HepG2 (cell line): Measurements from ENCODE around the gene TMEM167B. TPM values are rescaled to one million over a fixed set of nuclear protein-coding genes. Genes with fewer than 3 reads are reported as not detected.
A peak's percentile ranks its signal among the peaks of the same experiment; 100 is the strongest.

Experiments used
- BRD4 ChIP-seq: sonication (generic); formaldehyde crosslinking; IDR thresholded peaks from 2 replicates; pipeline ENCODE4 v1.4.0; 2020; ENCODE audit warnings: missing genetic modification reagents
- CTCF ChIP-seq: sonication (generic); formaldehyde crosslinking; IDR thresholded peaks from 2 replicates; pipeline ENCODE4 v1.5.0; 2020; ENCODE audit warnings: mild to moderate bottlenecking, missing genetic modification reagents, moderate library complexity
- FOXA1 ChIP-seq, 2 experiments: fragments of 450-650 bp in 1 of 2; sonication (generic) in 1 of 2; formaldehyde crosslinking in 1 of 2; IDR thresholded peaks; 2 replicates each; pipeline versions ENCODE4 v1.4.0 to v1.6.1; 2016 to 2020; ENCODE audit warnings: missing genetic modification reagents in 1 of 2
- FOXA3 ChIP-seq: IDR thresholded peaks from 2 replicates; pipeline ENCODE4 v1.6.1; 2016; ENCODE audit warnings: missing genetic modification reagents, missing compliant biosample characterization
- HOXA9 ChIP-seq: sonication (generic); formaldehyde crosslinking; IDR thresholded peaks from 2 replicates; pipeline ENCODE4 v1.8.1; 2022; ENCODE audit warnings: missing genetic modification reagents, mild to moderate bottlenecking, moderate library complexity, borderline replicate concordance
- KDM2A ChIP-seq: sonication (generic); formaldehyde crosslinking; IDR thresholded peaks from 2 replicates; pipeline ENCODE4 v1.4.0; 2020; ENCODE audit warnings: low read depth, missing genetic modification reagents, borderline replicate concordance
- MYNN ChIP-seq: sonication (generic); formaldehyde crosslinking; IDR thresholded peaks from 2 replicates; pipeline ENCODE4 v1.4.0; 2020; ENCODE audit warnings: mild to moderate bottlenecking, low read depth, missing genetic modification reagents
- PRMT3 ChIP-seq: sonication (generic); formaldehyde crosslinking; IDR thresholded peaks from 2 replicates; pipeline ENCODE4 v1.8.1; 2022; ENCODE audit warnings: low read depth, mild to moderate bottlenecking, moderate library complexity, missing genetic modification reagents, borderline replicate concordance
- SRF ChIP-seq: IDR thresholded peaks from 2 replicates; pipeline ENCODE4 v1.6.1; 2011; ENCODE audit warnings: mild to moderate bottlenecking, low read depth, low read length, moderate library complexity
- THAP11 ChIP-seq: IDR thresholded peaks from 2 replicates; pipeline ENCODE4 v1.6.1; 2016; ENCODE audit warnings: missing biosample characterization, missing genetic modification reagents
- ZC3H13 ChIP-seq: sonication (generic); formaldehyde crosslinking; IDR thresholded peaks from 2 replicates; pipeline ENCODE4 v1.8.1; 2023; ENCODE audit warnings: mild to moderate bottlenecking, missing genetic modification reagents, moderate library complexity
- ZNF512B ChIP-seq: sonication (generic); formaldehyde crosslinking; IDR thresholded peaks from 2 replicates; pipeline ENCODE4 v1.5.1; 2020; ENCODE audit warnings: missing genetic modification reagents, mild to moderate bottlenecking, borderline replicate concordance
- ZNF660 ChIP-seq: sonication (generic); formaldehyde crosslinking; IDR thresholded peaks from 2 replicates; pipeline ENCODE4 v1.5.1; 2020; ENCODE audit warnings: mild to moderate bottlenecking, low read depth, missing genetic modification reagents, borderline replicate concordance
- ZNF709 ChIP-seq: sonication (generic); formaldehyde crosslinking; IDR thresholded peaks from 2 replicates; pipeline ENCODE4 v1.5.0; 2020; ENCODE audit warnings: mild to moderate bottlenecking, missing genetic modification reagents
- ZNF740 ChIP-seq: sonication (generic); formaldehyde crosslinking; IDR thresholded peaks from 2 replicates; pipeline ENCODE4 v1.4.0; 2020; ENCODE audit warnings: missing genetic modification reagents
- ZNF780A ChIP-seq: sonication (generic); formaldehyde crosslinking; IDR thresholded peaks from 2 replicates; pipeline ENCODE4 v1.8.0; 2022; ENCODE audit warnings: mild to moderate bottlenecking, missing genetic modification reagents, moderate library complexity
- polyA plus RNA-seq, 8 experiments: library from polyadenylated mRNA; depleted of rRNA in 3 of 8; stranded (reverse) in 7 of 8; unstranded in 1 of 8; fragments of >200 nt; fragmentation: Illumina TruSeq in 4 of 8; extraction: Trizol in 4 of 8; gene quantifications; 2 replicates each; pipeline versions ENCODE4 v1.2.1 to v1.2.3, GENCODE V29; 2011 to 2016; ENCODE audit warnings: low read depth in 4 of 8, missing spikeins in 1 of 8, mixed read lengths in 1 of 8; ENCODE audit not compliant: insufficient read depth in 1 of 8
- total RNA-seq, 5 experiments: library from RNA; depleted of rRNA; stranded (reverse); fragments of >200 nt; fragmentation: Illumina TruSeq; extraction: Trizol; gene quantifications; 2 replicates each; pipeline ENCODE4 v1.2.3, GENCODE V29; 2016; ENCODE audit warnings: low read depth in 1 of 5
- TF ChIP-seq, protein P1 (sequence below): sonication (generic); formaldehyde crosslinking; conservative IDR thresholded peaks from 2 replicates; pipeline ENCODE4 v1.8.1; 2023; ENCODE audit warnings: missing genetic modification reagents
- TF ChIP-seq, protein P2 (sequence below): sonication (generic); formaldehyde crosslinking; IDR thresholded peaks from 2 replicates; pipeline ENCODE4 v1.4.0; 2020; ENCODE audit warnings: mild to moderate bottlenecking, missing genetic modification reagents
- TF ChIP-seq, protein P3 (sequence below): sonication (generic); formaldehyde crosslinking; IDR thresholded peaks from 2 replicates; pipeline ENCODE4 v1.4.0; 2020; ENCODE audit warnings: missing genetic modification reagents
- TF ChIP-seq, protein P4 (sequence below): sonication (generic); formaldehyde crosslinking; IDR thresholded peaks from 2 replicates; pipeline ENCODE4 v1.4.0; 2020; ENCODE audit warnings: missing genetic modification reagents

The TMEM167B gene
- total and polyA plus RNA-seq, 2 of the 13 experiments (the other 11 are each of a cell fraction or from before 2014, with no cell fraction given) = 9.5 to 22.4 TPM

GRCh38 chr1:109099938-109100773 is 9.6 kb downstream of the TMEM167B start (continued):
- TF ChIP-seq CTCF (CRISPR knock-in tag) (peak; percentile 96), FOXA3 (CRISPR knock-in tag) (peak; percentile 67), PRMT3 (0 out of 2 replicates have a peak, but pooled peaks have one; percentile 89), ZNF709 (CRISPR knock-in tag) (peak; percentile 98), BRD4 (CRISPR knock-in tag) (peak; percentile 66; the same call in 1 of the 2 replicates), ZNF512B (CRISPR knock-in tag) (no peak), ZNF660 (no peak), ZC3H13 (peak; percentile 80; the same call in 1 of the 2 replicates), ZNF780A (CRISPR knock-in tag) (peak; percentile 60; the same call in 1 of the 2 replicates), MYNN (no peak; the same call in 1 of the 2 replicates), FOXA1 (IDR thresholded peaks at IDR 0.05) (no peak), FOXA1 (CRISPR knock-in tag; IDR thresholded peaks at IDR 0.05) (peak; percentile 54), THAP11 (CRISPR knock-in tag) (peak; percentile 93), HOXA9 (no peak), KDM2A (peak; percentile 95; the same call in 1 of the 2 replicates), ZNF740 (CRISPR knock-in tag) (peak; percentile 90; the same call in 1 of the 2 replicates), SRF (no peak)
- TF ChIP-seq, protein P1, sequence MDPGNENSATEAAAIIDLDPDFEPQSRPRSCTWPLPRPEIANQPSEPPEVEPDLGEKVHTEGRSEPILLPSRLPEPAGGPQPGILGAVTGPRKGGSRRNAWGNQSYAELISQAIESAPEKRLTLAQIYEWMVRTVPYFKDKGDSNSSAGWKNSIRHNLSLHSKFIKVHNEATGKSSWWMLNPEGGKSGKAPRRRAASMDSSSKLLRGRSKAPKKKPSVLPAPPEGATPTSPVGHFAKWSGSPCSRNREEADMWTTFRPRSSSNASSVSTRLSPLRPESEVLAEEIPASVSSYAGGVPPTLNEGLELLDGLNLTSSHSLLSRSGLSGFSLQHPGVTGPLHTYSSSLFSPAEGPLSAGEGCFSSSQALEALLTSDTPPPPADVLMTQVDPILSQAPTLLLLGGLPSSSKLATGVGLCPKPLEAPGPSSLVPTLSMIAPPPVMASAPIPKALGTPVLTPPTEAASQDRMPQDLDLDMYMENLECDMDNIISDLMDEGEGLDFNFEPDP (CRISPR knock-in tag) = 0 out of 2 replicates have a peak, but pooled peaks have one; percentile 88
- TF ChIP-seq, protein P2, sequence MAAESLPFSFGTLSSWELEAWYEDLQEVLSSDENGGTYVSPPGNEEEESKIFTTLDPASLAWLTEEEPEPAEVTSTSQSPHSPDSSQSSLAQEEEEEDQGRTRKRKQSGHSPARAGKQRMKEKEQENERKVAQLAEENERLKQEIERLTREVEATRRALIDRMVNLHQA = no peak
- TF ChIP-seq, protein P3, sequence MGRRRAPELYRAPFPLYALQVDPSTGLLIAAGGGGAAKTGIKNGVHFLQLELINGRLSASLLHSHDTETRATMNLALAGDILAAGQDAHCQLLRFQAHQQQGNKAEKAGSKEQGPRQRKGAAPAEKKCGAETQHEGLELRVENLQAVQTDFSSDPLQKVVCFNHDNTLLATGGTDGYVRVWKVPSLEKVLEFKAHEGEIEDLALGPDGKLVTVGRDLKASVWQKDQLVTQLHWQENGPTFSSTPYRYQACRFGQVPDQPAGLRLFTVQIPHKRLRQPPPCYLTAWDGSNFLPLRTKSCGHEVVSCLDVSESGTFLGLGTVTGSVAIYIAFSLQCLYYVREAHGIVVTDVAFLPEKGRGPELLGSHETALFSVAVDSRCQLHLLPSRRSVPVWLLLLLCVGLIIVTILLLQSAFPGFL (CRISPR knock-in tag) = no peak
- TF ChIP-seq, protein P4, sequence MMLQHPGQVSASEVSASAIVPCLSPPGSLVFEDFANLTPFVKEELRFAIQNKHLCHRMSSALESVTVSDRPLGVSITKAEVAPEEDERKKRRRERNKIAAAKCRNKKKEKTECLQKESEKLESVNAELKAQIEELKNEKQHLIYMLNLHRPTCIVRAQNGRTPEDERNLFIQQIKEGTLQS (CRISPR knock-in tag) = no peak
